Adrenal gland (tissue), 12 donors: Measurements from ENCODE around the gene MTA3. TPM values are rescaled to one million over a fixed set of nuclear protein-coding genes. Genes with fewer than 3 reads are reported as not detected.

ENCODE experiments used
- DNase-seq, 7 donors: peaks; one replicate each; pipeline ENCODE4 v3.0.0-alpha.2; 2019 to 2020
- H3K27ac ChIP-seq, 5 donors: fragments of 200-600 bp; sonication (generic) in 4 of 5; 1 replicate in 3 of 5; 2 replicates in 2 of 5; pipeline versions ENCODE4 v1.5.1 to v1.8.0; 2016 to 2020; ENCODE audit warnings: mild to moderate bottlenecking in 1 of 5
- H3K27me3 ChIP-seq: fragments of 200-600 bp; 2 replicates; pipeline ENCODE4 v1.8.0; 2021
- H3K36me3 ChIP-seq, 2 donors: fragments of 200-600 bp; replicated peaks in 1 of 2; 1 replicate in 1 of 2; 2 replicates in 1 of 2; pipeline versions ENCODE4 v1.5.1 to v1.8.0; 2018 to 2022
- H3K4me1 ChIP-seq, 2 donors: fragments of 200-600 bp; replicated peaks in 1 of 2; 1 replicate in 1 of 2; 2 replicates in 1 of 2; pipeline versions ENCODE4 v1.5.1 to v1.8.0; 2018 to 2021
- H3K4me3 ChIP-seq, 4 donors: fragments of 200-600 bp; sonication (generic) in 3 of 4; one replicate each; pipeline ENCODE4 v1.5.1; 2016 to 2018
- H3K9me3 ChIP-seq, 3 donors: fragments of 200-600 bp; sonication (generic) in 1 of 3; replicated peaks in 1 of 3; 1 replicate in 2 of 3; 2 replicates in 1 of 3; pipeline versions ENCODE4 v1.5.1 to v1.8.0; 2016 to 2021
- POLR2A ChIP-seq, 2 donors: fragments of 450-650 bp; IDR thresholded peaks; one replicate each; pipeline ENCODE4 v1.6.1; 2017; ENCODE audit warnings: antibody characterized with exemption in 2 of 2, mild to moderate bottlenecking in 2 of 2, moderate library complexity in 1 of 2
- WGBS, 4 donors: extraction: QIAGEN DNeasy Blood & Tissue Kit in 2 of 4; methylation state at CpG; one replicate each; pipeline versions ENCODE4 v1.1.5 to v1.1.7; 2013 to 2017; 5-methylcytosine and 5-hydroxymethylcytosine counted together
- intact Hi-C, 2 donors: fragments of 100-400 bp; cut with DNase I; formaldehyde crosslinking; loops; one replicate each; pipeline versions ENCODE4 v1.14.1 to v1.15.0; 2022 to 2023
- polyA plus RNA-seq, 3 donors: library from polyadenylated mRNA; stranded (reverse); fragments of 200-250 nt in 2 of 3; fragments of 350-450 nt in 1 of 3; fragmentation: Illumina TruSeq in 1 of 3; extraction: RNeasy Lipid Tissue Mini Kit (QIAGEN cat#74804) in 1 of 3; gene quantifications; one replicate each; pipeline ENCODE4 v1.2.3, GENCODE V29; 2013 to 2014
- total RNA-seq, 9 donors: library from RNA; depleted of rRNA in 4 of 9; stranded (reverse); fragments of >200 nt in 4 of 9; fragments of 120-200 nt in 1 of 9; fragmentation: NEBNext Ultra II Directional in 1 of 9; extraction: Animal tissue kit (Norgen Biotek cat#: 25700) in 1 of 9; gene quantifications; one replicate each; pipeline versions ENCODE4 v1.1.0 to v1.2.4, GENCODE V29; 2013 to 2023
- TF ChIP-seq, protein P1 (sequence below), 6 experiments: fragments of 450-650 bp in 4 of 6; fragments of 200-600 bp in 2 of 6; sonication (generic) in 1 of 6; IDR thresholded peaks; 1 replicate in 5 of 6; 2 replicates in 1 of 6; pipeline versions ENCODE4 v1.5.1 to v1.8.0; 2016 to 2021; ENCODE audit warnings: antibody characterized with exemption in 6 of 6, mild to moderate bottlenecking in 2 of 6, moderate library complexity in 1 of 6
- donor health status: healthy with polysubstance abuse.
- donor health status: Bipolar disorder and iron deficiency.
- donor health status: DM: yes; HTN: yes; CAD: no.
- donor health status: DM: no; HTN: no; CAD: no.
- donor health status: DM: no; HTN: no; CAD: no.
- donor health status: DM: yes; HTN: yes; CAD: no.

MTA3 gene
- total and polyA plus RNA-seq, 12 donors = 51.5 to 168 (median 91.2) TPM

DNA sequence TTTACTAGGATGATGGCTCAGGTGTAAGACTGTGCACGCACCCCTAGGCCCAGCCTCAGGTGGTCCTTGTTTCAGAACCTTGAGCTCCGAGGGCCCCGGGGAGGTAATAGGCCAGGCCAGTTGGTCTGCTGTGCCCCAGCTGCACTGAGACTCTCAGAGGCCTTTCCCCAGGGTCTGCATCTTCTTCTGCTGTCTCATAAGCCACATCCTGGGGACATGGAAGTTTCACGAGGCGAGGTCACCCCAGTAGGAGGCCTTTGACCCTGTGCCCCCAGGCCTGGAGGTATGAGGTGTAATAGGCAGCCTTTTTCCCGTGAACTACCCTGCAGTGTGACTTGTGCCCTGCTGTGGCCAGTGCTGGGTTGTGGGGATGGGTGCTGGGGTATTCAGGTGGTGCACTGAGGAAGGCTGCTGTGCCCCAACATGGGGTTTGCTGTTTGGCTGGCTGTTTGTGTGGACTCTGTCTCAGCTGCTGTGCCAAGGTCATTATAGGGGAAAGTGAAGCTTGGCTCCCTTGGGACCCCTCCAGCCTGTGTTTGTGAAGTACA lies 188.6 kb downstream of the MTA3 start:
- Histone ChIP-seq H3K27ac (no peak overlapping the region), H3K27me3 (no peaks in the 10 kb centered on the region), H3K4me3 (no peak overlapping the region), H3K4me1 (peaks cover 0 to 8% of the 10 kb centered on the region in 2 donors), H3K9me3 (no peaks in the 10 kb centered on the region), H3K36me3 (no peaks in the 10 kb centered on the region)
- WGBS, 4 donors = 78 to 88% (median 83%) methylated on average over 5 to 6 of the region's 6 CpGs
- intact Hi-C loops = no loop called here
- TF ChIP-seq, protein P1, sequence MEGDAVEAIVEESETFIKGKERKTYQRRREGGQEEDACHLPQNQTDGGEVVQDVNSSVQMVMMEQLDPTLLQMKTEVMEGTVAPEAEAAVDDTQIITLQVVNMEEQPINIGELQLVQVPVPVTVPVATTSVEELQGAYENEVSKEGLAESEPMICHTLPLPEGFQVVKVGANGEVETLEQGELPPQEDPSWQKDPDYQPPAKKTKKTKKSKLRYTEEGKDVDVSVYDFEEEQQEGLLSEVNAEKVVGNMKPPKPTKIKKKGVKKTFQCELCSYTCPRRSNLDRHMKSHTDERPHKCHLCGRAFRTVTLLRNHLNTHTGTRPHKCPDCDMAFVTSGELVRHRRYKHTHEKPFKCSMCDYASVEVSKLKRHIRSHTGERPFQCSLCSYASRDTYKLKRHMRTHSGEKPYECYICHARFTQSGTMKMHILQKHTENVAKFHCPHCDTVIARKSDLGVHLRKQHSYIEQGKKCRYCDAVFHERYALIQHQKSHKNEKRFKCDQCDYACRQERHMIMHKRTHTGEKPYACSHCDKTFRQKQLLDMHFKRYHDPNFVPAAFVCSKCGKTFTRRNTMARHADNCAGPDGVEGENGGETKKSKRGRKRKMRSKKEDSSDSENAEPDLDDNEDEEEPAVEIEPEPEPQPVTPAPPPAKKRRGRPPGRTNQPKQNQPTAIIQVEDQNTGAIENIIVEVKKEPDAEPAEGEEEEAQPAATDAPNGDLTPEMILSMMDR (IDR thresholded peaks at IDR 0.05) = no peak
- no peak for TF ChIP-seq POLR2A (IDR thresholded peaks at IDR 0.05)
- no peak for DNase-seq

DNA sequence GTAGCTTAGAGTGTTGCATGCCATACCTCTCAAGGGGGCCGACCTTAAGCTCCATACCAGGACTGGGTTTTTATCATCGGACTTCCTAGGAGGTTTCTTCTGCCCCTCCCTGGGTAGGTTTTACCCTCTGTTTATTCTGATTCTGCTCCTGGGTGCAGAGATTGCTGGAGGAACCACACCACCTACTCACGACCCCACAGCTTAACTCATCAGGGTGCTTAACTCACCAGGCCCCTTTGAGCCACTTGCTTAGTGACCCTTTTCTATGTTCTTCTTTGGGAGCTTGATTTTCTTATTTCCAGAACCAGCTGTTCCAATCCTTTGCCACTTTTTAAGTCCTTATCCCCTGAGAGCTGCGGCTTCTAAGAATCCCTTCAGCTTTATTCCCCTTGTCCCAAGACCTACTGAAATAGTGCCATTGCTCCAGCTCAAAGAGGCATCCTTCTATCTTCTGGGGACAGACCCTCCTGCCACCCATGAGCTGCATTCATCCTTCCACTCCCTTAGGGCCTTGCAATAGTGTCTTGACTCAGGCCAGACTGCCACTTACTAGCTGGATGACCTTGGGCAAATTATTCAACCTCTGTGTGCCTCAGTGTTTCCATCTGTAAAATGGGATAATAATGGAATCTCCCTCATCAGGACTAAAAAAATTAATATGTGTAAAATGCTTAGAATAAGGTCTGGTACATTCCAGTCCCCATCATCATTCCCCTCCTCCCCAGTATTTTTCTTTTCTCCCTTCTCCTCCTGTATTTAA lies 189.7 kb downstream of the MTA3 start:
- TF ChIP-seq, protein P1 (IDR thresholded peaks at IDR 0.05) = no peak
- TF ChIP-seq POLR2A (IDR thresholded peaks at IDR 0.05) = no peak
- no peak for DNase-seq

DNA sequence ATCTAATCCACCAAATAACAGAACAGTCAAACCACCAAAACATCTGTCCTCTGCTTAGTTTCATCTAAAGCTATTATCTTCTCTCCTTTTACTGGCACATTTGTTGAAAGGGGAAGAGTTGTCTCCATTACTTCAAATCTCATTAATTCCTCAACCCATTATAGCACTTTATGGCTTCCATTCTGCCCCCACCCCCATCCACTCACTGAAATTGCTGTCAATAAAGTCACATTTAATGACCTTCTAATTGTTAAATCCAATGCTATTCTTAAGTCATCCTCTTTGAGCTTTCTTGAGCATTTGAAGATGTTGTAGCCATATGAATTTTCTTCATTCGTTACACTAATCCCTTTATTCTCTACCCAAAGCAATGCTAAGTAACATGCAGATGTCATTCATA lies 190.3 kb downstream of the MTA3 start:
- intact Hi-C loops = no loop called here
- H3K27me3 ChIP-seq = no peaks in the 10 kb centered on the region
- no peak overlapping the region for H3K27ac ChIP-seq
- TF ChIP-seq POLR2A (IDR thresholded peaks at IDR 0.05) = no peak
- TF ChIP-seq, protein P1 (IDR thresholded peaks at IDR 0.05) = no peak
- H3K4me1 ChIP-seq = no peaks in the 10 kb centered on the region
- H3K9me3 ChIP-seq = no peaks in the 10 kb centered on the region
- H3K4me3 ChIP-seq = no peak overlapping the region
- H3K36me3 ChIP-seq = no peaks in the 10 kb centered on the region
- WGBS, 4 donors = 95 to 98% (median 96%) methylated on average over 1 of the region's 1 CpG
- no peak for DNase-seq

More for the DNA sequence above, 189.7 kb downstream of the MTA3 start:
- Histone ChIP-seq H3K36me3 (no peaks in the 10 kb centered on the region), H3K9me3 (no peaks in the 10 kb centered on the region), H3K4me3 (no peak overlapping the region), H3K27ac (no peak overlapping the region), H3K27me3 (no peaks in the 10 kb centered on the region), H3K4me1 (peaks cover 0 to 5% of the 10 kb centered on the region in 2 donors)
- WGBS, 4 donors = 84 to 97% (median 94%) methylated on average over 4 of the region's 4 CpGs
- intact Hi-C loops = no loop called here

DNA sequence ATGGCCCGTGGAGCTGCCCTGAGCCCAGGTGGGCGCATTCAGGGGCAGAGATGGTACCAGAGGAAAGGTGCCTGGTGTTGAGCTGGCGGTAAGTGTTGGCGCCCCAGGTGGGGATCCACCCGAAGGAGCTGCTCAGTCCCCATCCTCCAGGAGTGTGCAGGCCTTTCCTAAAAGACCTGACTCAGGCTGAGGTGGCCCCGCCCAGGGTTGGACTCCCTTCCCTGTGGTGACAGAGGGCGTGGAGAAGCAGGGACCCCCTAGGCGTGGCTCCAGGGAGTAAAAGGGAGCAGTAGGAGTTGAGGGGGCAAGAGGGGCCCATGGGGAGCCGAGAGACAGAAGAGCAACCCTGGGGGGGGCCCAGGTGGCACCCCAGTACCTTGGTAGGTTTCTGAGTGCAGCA lies 193.1 kb downstream of the MTA3 start:
- no peaks in the 10 kb centered on the region for H3K4me1 ChIP-seq
- DNase-seq = no peak
- TF ChIP-seq, protein P1 (IDR thresholded peaks at IDR 0.05) = no peak
- TF ChIP-seq POLR2A (IDR thresholded peaks at IDR 0.05) = no peak
- 89 to 97% (median 95%) methylated on average over 8 to 9 of the region's 9 CpGs for WGBS, 4 donors
- no peak overlapping the region for H3K27ac ChIP-seq
- H3K9me3 ChIP-seq = no peaks in the 10 kb centered on the region
- no peaks in the 10 kb centered on the region for H3K27me3 ChIP-seq
- H3K36me3 ChIP-seq = no peaks in the 10 kb centered on the region
- H3K4me3 ChIP-seq = no peak overlapping the region
- intact Hi-C loops = no loop called here
